Stimulated activated CD8-positive, alpha-beta memory T cell treated with anti-CD3 and anti-CD28 coated beads, Interleukin-12 subunit alpha, Interleukin-12 subunit beta, amount 100 ng/mL, for 1 hour (primary cell): ENCODE measurements around the gene IGF2.

ENCODE experiments used
- DNase-seq: peaks from one replicate; pipeline ENCODE4 v3.0.0-alpha.2; 2020; ENCODE audit warnings: low read depth

IGF2 gene

DNA sequence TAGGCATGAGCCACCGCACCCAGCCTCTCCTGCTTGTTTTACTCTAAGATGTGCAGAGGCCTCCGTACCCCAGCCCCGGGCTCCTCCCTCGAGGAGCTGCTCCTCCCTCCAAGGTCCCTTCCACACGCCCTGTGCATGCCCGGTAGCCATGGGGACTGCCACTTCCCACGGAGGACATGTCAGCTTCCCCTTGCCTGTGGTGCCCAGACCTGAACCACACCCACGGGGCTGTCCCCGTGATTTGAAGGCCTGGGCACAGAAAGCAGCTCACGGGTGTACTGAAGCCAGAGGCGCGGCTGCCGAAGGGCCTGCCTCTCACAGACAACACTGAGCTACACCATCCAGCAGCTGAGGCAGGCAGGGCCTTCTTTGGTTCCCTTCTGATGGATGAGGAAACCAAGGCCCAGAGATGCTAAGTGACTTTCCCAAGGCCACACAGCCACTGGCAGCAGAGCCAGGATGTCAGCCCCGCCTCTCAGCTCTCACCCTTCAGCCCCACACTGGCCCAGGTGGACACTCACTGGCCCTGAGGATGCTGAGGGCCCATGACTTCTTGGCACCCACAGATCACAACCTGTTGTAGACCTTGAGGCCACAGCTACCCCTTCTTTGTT lies 14.5 kb upstream of the IGF2 start:
- no peak for DNase-seq

DNA sequence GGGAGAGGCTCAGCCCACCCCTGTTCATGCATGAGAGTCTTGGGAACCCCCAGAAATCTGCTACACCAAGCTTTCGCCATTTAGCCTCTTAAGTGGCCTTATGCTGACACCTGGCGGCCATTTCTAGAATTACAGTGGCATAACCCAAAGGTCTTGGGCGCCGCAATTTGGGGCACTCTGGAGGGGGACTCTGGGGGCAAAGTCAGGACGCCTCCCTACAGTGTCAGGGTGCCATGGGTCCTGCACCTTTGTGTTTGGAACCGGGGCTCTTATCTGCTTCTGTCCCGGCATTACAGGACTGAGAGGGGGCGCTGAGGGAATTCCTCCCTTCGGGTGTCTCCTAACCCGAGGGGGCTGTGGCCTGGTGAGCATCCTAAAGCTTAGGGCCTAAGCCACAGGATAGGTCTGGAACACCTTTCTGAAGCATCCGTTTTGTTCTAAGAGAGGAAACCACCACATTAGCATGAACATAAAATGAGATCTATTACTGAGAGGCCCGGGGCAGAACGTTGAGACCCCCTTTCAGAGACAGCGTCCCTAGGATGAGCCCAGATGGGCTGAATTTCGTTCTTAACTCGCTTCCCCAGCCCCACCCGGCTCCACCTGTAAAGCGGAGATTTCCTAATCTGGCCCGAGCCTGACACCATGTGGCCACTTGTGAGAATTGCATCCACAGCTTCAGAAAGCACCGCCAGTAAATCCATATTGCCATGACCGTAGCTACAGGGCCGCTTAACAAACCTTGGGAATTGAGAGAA lies 12.5 kb upstream of the IGF2 start:
- DNase-seq, result peak; percentile 68

DNA sequence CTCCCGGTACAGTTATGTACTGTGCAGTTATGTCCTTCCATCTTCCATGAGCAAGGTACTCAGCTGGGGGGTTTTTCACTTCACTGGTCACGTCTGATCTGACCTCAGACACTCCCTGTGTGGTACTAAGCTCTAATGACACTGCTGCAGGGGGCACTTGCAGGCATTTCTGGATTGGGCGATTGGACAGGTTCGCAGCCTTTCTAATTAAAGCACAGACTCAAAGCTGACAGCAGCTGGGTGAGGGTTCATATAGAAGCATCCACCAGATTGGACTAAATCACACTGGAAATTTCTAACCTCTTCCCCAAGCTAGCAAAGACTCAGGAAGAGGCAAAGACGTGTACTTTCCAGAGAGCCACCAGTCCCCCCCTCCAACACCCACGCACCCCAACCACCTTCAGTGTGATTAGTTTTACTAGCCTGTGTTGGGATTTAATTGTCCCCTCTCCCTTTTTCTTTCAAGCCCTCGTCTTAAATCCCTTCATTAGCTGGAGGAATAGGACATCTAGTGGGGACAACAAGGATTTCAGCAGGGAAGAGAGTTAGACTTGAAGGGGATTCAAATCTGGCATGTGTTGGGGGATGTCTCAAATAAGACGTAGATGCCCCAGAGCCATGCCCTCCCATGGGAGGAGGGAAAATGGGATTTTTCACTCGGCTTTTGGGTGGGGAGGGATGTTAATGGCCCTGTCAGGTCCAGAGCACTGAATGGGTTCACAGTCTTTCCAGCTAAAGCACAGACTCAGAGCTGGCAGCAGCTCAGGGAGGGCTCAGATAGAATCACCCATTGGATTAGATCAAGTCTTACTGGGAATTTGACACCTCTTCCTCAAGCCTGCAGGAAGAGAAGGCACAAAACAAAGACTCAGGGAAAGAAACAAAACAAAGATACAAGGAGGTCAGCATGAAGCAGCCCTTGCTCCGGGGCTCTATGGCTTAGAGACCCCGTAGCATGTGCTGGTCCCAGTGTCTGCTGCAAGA lies 11.0 kb upstream of the IGF2 start:
- DNase-seq, result no peak

DNA sequence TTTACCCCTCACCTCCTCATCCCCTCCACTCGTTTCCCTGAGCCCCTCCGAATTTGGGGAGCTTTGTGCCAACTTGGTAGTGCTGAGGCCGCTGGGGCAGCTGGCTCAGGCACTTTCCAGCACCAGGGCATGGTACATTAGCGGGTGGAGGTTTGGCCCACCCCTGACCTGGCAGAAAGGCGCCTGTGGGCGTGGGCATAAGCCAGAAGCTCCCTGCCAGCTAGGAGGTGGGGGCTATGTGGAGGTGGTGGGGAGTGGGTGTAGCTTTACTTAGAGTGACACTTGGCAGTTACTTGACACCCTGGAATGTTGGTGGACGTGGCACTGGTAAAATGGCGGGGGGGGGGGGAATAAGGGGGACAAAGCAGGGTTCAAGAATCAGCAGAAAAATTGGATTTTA lies 10.3 kb upstream of the IGF2 start:
- no peak for DNase-seq

DNA sequence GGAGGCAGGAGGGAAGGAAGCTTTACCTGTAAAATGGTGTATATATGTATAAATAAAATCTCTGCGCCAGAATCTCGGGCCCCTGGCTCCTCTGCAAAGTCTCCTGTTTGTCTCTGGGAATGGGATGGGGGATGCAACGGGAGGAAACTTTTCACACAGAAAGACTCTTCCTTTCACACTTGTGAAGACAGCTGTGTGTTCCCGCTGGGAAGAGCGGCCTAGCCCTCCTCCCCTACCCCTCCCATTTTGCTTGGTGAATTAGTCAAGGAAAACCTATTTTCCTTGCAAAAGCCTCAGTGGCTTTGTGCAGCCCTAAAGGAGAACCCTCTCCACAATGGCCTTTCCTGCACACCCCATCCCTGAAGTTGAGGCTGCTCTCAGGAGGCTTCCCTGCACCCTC lies 9.4 kb upstream of the IGF2 start:
- no peak for DNase-seq

DNA sequence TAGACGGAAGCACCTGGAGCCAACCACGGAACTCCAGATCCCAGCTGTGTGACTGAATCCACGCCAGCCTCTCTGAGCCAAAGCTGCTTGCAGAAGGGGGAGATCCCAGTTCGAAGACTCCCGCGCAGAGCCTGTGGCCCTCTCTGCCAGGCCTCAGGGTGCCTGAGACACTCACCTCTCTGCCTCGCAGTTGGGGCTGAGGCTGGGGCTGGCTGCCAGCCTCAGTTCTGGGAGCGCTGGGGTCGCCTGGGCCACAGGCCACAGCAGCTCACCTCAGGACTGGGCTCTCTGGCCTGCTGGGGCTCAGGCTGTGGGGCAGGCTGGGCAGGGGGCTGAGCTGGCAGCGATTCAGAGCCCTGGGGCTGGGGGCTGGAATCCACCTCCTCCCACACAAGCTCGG lies 8.2 kb upstream of the IGF2 start:
- no peak for DNase-seq

DNA sequence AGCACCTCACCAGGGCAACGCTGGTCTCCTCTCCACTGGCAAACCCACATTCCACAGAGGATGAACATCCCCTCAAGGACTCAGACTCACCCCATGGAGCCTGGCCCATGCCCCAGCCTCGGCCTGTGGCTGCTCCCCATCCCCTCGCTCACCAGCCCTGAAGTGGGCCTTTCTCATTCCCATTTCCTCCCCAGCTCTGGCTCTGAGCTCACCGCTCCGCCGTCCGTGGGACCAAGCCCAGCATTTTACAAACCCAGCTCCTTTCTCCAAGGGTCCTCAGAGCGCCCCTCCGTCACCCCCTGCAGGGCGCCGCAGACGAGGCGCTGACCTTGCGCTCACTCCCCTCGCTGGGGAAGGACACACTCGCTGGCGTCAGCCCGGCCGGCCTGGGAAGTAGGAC lies 6.9 kb upstream of the IGF2 start:
- DNase-seq, result no peak

DNA sequence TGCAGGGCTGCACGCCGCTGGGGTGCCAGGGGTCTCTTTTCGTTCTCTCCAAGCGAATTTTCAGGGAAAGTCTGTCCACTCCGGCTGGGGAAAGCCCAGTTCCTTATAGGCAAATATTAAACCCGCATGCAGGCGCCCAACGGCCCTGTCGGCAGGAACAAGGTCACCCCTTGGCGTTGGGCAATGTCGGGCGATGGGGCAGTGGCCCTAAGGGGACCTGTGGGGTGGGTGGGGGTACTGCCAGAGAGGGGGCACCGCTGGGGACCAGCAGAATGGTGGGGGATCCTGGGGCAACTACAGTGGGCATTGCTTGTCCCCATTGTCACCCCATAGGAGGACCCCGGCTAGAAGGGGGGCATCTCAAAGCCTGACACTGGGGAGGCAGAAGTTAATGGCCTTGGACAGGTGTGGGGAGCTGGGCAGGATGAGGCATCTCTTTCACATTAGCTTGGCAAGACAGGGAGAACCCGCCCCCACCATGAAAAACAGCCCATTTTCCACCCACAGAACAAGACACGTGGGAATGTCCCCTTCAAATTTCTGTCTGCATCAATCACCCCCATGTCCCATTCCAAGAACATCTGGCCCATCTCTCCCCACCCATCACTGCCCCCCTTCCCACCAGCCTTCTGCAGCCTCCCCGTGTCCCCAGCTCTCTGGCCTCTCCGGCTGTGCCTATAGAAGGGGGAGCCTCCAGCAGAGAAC lies 5.5 kb upstream of the IGF2 start:
- DNase-seq, result no peak

DNA sequence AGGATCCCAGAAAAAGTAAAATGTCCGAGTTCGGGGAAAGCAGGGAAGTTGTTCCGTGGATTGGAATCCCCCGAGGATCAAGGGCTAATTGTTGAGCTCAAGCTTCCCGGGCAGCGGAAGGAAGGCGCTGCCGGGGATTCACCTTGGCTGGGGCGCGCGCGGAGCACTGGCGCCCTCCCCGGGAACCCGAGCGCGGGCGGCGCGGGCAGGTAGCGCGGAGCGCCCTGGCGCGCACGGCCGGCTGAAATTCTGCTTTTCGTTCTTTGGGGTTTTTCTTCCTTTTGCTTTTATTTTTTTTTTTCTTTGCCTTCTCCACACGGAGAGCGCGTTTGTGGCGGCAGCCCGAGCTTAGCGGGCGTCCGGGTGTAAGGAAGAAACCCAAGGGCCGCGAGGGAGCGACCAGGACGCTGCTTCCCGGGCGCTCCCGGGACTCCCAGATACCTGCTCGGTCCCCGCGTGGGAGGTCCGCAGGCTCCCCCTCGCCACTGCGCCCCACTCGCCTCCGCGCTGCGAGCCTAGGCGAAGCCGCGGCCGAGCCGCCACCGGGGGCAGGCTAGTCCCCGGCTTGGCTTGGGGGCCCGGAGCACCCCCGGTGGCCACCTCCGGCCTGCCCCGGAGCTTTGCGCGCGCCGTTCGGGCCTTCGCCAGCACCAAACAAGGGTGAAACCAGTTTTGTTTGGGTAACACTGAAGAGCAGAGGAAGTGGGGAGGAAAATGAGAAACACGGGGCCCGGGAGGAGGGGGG lies 4.8 kb upstream of the IGF2 start:
- no peak for DNase-seq

DNA sequence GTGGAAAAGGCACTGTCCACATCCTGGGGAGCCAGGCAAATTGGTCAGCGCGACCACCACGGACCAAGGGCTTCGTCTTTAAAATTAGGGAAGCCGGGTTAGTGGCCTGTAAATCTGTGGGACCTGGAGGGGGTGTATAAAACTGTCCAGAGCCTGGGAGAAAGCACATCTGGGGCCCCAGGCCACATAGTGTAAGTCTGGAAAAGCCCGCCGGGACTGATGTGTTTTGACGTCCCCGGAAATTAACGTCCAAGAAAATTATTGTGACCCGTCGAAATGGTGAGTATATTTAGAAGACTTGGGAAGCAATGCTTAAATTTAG lies 4.2 kb upstream of the IGF2 start:
- no peak for DNase-seq

DNA sequence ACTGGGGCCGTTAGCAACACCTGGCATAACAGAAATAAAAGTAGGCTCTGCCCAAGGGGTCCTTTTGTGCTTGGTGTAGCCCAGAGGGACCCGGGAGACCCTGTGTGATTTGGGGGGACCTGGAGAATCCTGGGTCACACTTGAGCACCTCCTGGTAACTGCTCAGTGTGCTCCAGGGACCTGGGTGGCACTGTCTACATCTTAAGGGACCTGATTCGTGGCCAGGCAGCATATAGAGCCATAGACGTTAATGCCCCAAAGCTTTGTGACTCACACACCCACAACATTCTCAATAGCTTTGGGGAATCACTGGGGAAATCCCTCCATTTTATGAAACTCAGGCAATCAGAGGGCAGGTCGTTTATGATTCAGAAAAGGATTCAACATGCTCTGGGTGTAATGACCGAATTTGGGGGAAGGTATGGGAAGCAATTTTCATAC lies 3.6 kb upstream of the IGF2 start:
- no peak for DNase-seq

DNA sequence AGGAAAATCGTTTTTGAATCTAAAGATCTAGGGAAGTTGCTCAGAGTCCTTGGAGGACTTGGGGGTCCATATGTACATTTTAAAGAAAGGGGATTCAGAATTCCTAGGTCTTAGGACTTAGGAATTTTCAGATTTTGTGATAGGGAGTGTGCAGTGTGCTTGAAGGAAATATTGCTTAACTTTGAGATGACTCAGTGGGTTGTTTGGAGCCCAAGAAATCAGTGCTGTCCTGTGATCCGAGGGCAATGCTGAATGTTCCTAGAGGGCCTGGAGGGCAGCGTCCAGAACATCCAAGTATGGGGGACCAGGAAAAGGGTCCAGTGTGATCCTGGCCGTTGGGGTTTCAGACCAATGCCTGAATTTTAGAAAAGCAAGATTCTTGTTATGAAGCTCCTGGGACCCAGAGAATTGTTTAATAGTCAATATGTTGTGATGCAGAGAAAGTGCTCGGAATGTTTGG lies 3.1 kb upstream of the IGF2 start:
- DNase-seq, result no peak

DNA sequence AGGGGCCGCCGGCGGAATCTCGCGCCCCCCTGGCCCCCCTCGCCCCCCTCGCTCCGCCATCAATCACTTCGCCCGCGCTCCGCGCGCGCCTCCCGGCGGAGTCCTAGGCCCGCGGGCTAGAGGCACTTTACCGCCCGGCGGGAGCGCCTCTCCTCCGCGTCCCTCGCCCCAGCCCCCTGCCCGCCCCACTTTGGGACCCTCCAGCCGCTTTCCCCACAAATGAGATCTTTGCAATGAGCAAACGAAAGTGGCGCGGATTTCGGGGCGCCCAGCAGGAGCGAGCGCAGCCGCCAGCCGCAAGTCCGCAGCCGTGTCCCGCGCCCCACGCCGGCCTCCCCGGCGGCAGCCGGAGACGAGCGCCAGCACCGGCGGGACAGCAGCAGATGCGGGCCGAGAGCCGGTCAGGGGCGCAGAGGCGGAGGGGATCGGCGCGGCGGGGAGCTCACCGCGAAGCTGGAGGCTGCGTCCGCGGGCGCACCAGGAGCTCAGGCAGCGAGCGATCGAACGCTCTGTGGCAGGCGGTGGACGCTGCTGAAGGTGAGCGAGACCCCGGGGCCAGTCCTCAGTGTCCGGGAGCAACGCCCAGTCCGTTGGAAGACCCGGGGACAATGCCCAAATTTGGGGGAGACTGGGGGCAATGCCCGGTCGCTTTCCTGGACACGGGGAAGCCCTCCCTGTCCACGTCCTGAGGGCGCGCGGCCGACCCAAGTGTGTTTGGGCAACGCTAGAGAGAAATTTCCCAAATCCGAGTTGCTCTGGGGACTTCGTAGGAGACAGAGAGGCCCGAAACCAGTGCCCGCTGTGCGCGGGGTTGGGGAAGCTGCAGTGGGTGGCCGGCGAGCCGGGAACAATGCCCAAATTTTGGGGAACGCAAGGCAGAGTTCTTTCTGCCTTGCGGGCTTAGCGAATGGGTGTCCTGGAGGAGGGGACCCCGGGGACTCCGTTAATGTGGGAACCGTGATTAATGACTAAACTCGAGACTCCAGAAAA lies 1.5 kb upstream of the IGF2 start:
- no peak for DNase-seq

DNA sequence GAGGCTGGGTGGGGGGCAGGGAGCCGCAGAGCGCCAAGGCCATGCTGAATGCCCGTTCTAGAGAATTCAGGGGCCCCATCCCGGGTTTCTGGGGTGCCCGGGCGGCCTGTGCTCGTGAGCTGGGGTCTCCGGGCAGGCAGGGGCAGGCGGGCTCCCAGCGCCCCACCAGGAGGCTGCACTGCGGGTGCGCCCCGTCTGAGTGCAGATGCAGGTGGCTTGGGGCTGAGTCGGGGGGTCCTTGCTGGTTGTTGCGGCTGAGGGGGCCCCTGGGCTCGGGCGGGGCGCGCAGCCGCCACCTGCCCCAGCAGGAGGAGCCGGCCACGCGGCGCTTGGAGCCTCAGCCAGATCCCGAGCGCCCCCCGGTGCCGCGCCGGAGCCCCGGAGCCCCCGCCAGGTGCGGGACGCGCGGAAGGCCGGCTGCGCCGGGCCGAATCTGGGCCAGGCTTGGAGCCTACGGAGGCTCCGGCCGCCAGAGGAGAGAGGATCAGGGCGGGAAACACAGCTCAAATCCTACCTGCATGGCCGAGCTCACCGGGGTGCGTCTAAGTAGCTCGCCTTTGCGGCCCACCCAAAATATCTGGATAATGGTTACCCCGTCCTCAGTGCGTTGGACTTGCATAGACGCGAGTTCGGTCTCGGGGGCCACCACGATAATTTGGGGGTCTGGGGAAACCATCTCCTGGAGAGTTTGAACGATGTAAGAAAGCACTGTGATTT lies 590 bp upstream of the IGF2 start:
- no peak for DNase-seq

DNA sequence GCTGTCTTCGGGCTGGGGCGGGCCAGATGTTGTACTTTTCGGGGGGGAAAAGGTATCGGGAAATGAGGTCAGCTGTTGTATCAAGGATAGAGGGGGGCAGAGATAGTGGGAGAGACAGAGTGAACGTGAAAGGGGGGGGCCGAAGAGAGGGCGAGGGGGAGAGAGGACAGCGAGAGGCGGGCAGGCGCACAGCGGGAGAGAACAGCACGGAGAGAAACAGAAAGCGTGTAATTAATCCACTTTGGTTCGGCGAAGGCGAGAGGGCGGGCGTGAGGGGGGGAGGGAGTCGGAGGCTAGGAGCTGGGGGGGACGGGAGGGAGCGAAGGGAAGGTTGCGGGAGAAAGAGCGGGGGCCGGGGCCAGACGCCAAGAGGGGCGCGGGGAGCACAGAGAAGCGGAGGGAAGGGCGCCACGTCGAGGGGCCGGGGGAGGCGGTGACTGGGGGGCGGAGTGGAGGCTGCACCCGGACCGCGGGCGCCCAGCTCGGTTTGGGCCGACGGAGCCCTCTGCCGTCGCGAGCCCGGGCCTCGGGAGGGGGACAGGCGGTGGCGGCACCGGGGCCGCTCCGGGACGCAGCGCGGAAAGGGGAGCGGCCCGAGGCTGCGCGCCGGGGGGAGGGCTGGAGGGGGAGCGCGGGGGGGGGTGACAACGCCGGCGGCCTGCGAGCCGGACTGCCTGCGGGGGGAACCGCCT lies 612 bp downstream of the IGF2 start:
- DNase-seq, result no peak

DNA sequence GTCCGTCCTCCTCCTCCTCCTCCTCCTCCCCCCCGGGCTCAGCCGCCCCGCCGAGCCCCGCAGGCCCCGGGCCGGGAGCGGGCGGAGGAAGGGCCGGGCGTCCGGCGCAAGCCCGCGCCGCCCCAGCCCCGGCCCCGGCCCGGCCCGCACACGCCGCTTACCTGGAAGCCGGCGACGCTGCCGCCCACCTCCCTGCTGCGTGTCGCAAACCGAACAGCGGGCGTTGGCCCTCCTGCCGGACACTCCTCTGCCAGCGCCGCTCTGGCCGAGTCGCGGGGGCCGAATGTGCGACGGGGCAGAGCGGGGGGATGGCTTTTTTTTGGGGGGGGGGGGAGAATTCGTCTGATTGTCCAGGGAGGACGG lies 1.1 kb downstream of the IGF2 start:
- no peak for DNase-seq

DNA sequence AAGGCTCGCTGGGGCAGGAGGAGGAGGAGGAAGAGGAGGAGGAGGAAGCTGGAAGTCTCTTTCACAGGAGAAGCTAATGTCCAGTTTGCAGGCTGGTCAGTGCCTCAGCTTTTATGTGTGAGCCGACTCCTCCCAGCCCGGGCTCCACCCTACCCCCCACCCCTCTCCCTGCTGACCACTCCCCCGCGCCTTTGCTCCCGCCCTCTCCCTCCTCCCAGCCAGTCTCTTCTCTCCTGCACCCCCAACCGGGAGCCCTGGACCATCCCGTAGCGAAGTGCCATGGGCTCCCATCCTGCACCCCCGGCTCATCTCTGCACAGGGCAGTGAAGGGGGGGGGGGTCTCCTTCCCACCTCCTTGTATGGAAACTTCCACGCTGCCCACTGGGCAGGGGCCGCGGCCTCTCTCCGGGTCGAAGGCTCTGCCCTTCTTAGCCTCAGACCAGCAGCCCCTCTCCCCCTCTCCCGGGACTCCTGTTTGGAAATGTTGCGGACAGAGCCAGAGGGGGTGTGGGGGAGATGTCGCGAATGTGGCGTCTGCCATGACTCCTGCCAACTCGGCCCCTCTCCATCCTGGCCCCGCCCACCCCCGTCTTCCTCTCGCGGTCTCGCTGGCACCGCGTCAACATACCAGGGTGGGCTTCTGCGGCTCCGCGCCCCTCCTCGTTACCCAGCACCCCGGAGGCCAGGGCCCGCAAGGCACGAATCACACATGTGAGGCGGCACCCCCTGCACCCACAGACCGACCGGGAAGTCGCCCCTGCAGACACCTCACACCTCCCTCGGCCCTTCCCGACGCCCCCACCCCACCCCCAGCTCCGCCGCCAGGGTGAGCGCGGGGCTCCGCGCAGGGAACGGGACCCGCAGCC lies 1.8 kb downstream of the IGF2 start:
- DNase-seq, result no peak

DNA sequence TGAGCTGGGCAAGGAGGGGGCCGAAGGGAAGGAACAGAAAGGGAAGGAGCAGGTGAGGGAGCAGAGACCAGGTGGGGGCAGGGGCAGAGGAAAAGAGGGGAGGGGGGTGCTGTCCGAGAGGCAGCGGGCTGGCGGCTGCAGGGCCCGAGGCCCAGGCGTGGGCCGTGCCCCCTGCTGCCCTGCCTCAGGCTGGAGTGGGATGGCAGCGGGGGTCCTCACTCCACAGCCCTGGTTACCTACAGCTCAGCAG lies 2.3 kb downstream of the IGF2 start:
- no peak for DNase-seq
